Measurements from ENCODE around the gene SSNA1.

DNA sequence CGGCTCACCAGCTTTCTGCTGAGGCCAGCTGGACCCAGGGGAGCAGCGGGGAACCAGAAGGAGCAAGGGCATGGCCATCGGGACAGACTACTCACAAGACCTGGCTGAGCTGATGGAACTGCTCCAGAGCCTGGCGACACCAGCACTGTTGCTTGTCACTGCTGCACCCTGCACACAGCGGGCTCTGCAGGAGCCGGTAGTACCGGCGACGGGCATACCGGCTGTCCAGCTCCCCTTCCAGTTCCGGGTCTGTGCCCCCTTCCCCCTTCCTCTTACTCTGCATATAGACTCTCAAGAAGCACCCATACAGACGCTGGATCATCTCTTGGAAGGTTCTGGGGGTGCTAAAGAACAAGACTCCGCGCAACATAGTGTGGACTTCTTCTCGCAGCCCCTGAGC, 1.1 kb upstream of the SSNA1 start:
- TF ChIP-seq CTCF (IDR thresholded peaks at IDR 0.05) = no peak
- no peak for TF ChIP-seq POLR2A (IDR thresholded peaks at IDR 0.05)
- no peak for TF ChIP-seq EP300 (IDR thresholded peaks at IDR 0.05)
